Fibroblast of lung (primary cell): ENCODE results near the gene TMEM256. TPM values are rescaled to one million over a fixed set of nuclear protein-coding genes. Genes with fewer than 3 reads are reported as not detected.

Source experiments
- DNase-seq, 2 donors: peaks; one replicate each; pipeline versions ENCODE4 v3.0.0 to v3.0.0-alpha.2; 2010; ENCODE audit warnings: low read depth in 2 of 2
- H2AFZ ChIP-seq: 2 replicates; pipeline ENCODE4 v1.5.1; 2012; ENCODE audit warnings: low read length, control low read depth, inconsistent platforms
- H3K27ac ChIP-seq: 2 replicates; pipeline ENCODE4 v1.5.1; 2011; ENCODE audit warnings: low read length, control low read depth; ENCODE audit not compliant: insufficient read depth
- H3K27me3 ChIP-seq: 2 replicates; pipeline ENCODE4 v1.5.1; 2011; ENCODE audit warnings: mild to moderate bottlenecking, low read length; ENCODE audit not compliant: control insufficient read depth, insufficient read depth
- H3K36me3 ChIP-seq: 2 replicates; pipeline ENCODE4 v1.5.1; 2011; ENCODE audit warnings: low read length; ENCODE audit not compliant: control insufficient read depth, insufficient read depth
- H3K4me1 ChIP-seq: 2 replicates; pipeline ENCODE4 v1.5.1; 2011; ENCODE audit warnings: low read length; ENCODE audit not compliant: control insufficient read depth, insufficient read depth; ENCODE audit errors: extremely low read depth
- H3K4me2 ChIP-seq: 2 replicates; pipeline ENCODE4 v1.5.1; 2011; ENCODE audit warnings: low read length, control low read depth; ENCODE audit not compliant: insufficient read depth; ENCODE audit errors: extremely low read depth
- H3K4me3 ChIP-seq, 4 experiments: fragments of 200-600 bp in 1 of 4; sonication (generic) in 1 of 4; replicated peaks in 1 of 4; 2 replicates each; pipeline ENCODE4 v1.5.1; 2011 to 2016; ENCODE audit warnings: low read length in 4 of 4, low read depth in 3 of 4, mild to moderate bottlenecking in 3 of 4, control low read depth in 2 of 4, inconsistent platforms in 1 of 4, mixed read lengths in 1 of 4; ENCODE audit not compliant: insufficient read depth in 1 of 4; ENCODE audit errors: control extremely low read depth in 1 of 4
- H3K79me2 ChIP-seq: 2 replicates; pipeline ENCODE4 v1.5.1; 2012; ENCODE audit warnings: mild to moderate bottlenecking, low read length, inconsistent platforms; ENCODE audit not compliant: control insufficient read depth, insufficient read depth
- H3K9ac ChIP-seq: 2 replicates; pipeline ENCODE4 v1.5.1; 2011; ENCODE audit warnings: mild to moderate bottlenecking, low read length, control low read depth; ENCODE audit not compliant: insufficient read depth
- H3K9me3 ChIP-seq: 2 replicates; pipeline ENCODE4 v1.5.1; 2012; ENCODE audit warnings: low read depth, low read length; ENCODE audit not compliant: control insufficient read depth, insufficient read depth
- H4K20me1 ChIP-seq: 2 replicates; pipeline ENCODE4 v1.5.1; 2011; ENCODE audit warnings: low read length; ENCODE audit not compliant: control insufficient read depth, insufficient read depth; ENCODE audit errors: extremely low read depth
- CTCF ChIP-seq, 2 donors: IDR thresholded peaks in 1 of 2; conservative IDR thresholded peaks in 1 of 2; 1 replicate in 1 of 2; 2 replicates in 1 of 2; pipeline ENCODE4 v1.5.1; 2011 to 2012; ENCODE audit warnings: low read length in 2 of 2, control low read depth in 1 of 2, inconsistent platforms in 1 of 2, low read depth in 1 of 2, mild to moderate bottlenecking in 1 of 2
- EZH2 ChIP-seq: IDR thresholded peaks from 2 replicates; pipeline ENCODE4 v1.5.1; 2012; ENCODE audit warnings: low read length, control low read depth, mild to moderate bottlenecking; ENCODE audit errors: missing control alignments
- polyA plus RNA-seq, 2 donors: library from polyadenylated mRNA; depleted of rRNA in 1 of 2; stranded (reverse) in 1 of 2; unstranded in 1 of 2; fragments of >200 nt; gene quantifications; 2 replicates each; pipeline ENCODE4 v1.2.1, GENCODE V29; 2011 to 2012; ENCODE audit warnings: missing spikeins in 1 of 2
- total RNA-seq: library from RNA; depleted of rRNA; stranded (reverse); fragments of >200 nt; gene quantifications from 2 replicates; pipeline ENCODE4 v1.2.1, GENCODE V29; 2014

Gene TMEM256
- total and polyA plus RNA-seq, 2 donors (not counting 1 experiment from before 2014, with no cell fraction given), result 59.1 to 206 TPM

GRCh38 chr17:7439462-7440112, 35.7 kb upstream of the TMEM256 start, which contains the start of gene FGF11:
FGF11 (plus strand) TSS chr17:7439512; CDS start chr17:7439621, 109 bp downstream.
- peak within 1 kb of the TSS; percentile 92 for H3K4me2 ChIP-seq
- no peaks in the 10 kb centered on the region for H3K36me3 ChIP-seq
- peaks cover 17% of the 10 kb centered on the region for H3K4me1 ChIP-seq
- H4K20me1 ChIP-seq, result no peaks in the 10 kb centered on the region
- DNase-seq, result no peak
- H3K27me3 ChIP-seq, result peaks cover 25% of the 10 kb centered on the region
- H3K9ac ChIP-seq, result no peak within 1 kb of the TSS
- H3K79me2 ChIP-seq, result no peaks in the 10 kb centered on the region
- no peak within 1 kb of the TSS for H2AFZ ChIP-seq
- peak; percentile 65 for TF ChIP-seq EZH2
- no peak for TF ChIP-seq CTCF (conservative IDR thresholded peaks at IDR 0.05 in 1 of 2, IDR thresholded peaks at IDR 0.05 in 1 of 2; ENCODE audit: low read depth in 1 of 2, low read length in 2 of 2)
- H3K9me3 ChIP-seq, result no peaks in the 10 kb centered on the region
- no peak within 1 kb of the TSS for H3K27ac ChIP-seq
- peak within 1 kb of the TSS; percentile 21 to 52 (median 35) for H3K4me3 ChIP-seq

- peaks cover 13% of the 10 kb centered on the region for H3K4me1 ChIP-seq
- H3K36me3 ChIP-seq, result no peaks in the 10 kb centered on the region
- H4K20me1 ChIP-seq, result no peaks in the 10 kb centered on the region
- H3K4me2 ChIP-seq, result no peak overlapping the region
- H3K9me3 ChIP-seq, result no peaks in the 10 kb centered on the region
- H3K4me3 ChIP-seq, result peak overlapping the region in 1 of 4 experiments; percentile 42
- H3K9ac ChIP-seq, result no peak overlapping the region
- peaks cover 25% of the 10 kb centered on the region for H3K27me3 ChIP-seq
- no peaks in the 10 kb centered on the region for H3K79me2 ChIP-seq
- no peak overlapping the region for H2AFZ ChIP-seq
- TF ChIP-seq CTCF (conservative IDR thresholded peaks at IDR 0.05 in 1 of 2, IDR thresholded peaks at IDR 0.05 in 1 of 2; ENCODE audit: low read depth in 1 of 2, low read length in 2 of 2) (no peak), EZH2 (peak; percentile 91)
- DNase-seq, result no peak
- H3K27ac ChIP-seq, result no peak overlapping the region
Measured at GRCh38 chr17:7438656-7439460, 35.0 kb upstream of the TMEM256 start.

GRCh38 chr17:7437950-7438614, 34.2 kb upstream of the TMEM256 start:
- no peaks in the 10 kb centered on the region for H3K9me3 ChIP-seq
- DNase-seq, result no peak
- no peaks in the 10 kb centered on the region for H3K79me2 ChIP-seq
- H3K27ac ChIP-seq, result no peak overlapping the region
- H2AFZ ChIP-seq, result no peak overlapping the region
- H3K4me2 ChIP-seq, result peak overlapping the region; percentile 9
- peak overlapping the region in 1 of 4 experiments; percentile 42 for H3K4me3 ChIP-seq
- H3K9ac ChIP-seq, result no peak overlapping the region
- H4K20me1 ChIP-seq, result no peaks in the 10 kb centered on the region
- TF ChIP-seq EZH2 (peak; percentile 60), CTCF (conservative IDR thresholded peaks at IDR 0.05 in 1 of 2, IDR thresholded peaks at IDR 0.05 in 1 of 2; ENCODE audit: low read depth in 1 of 2, low read length in 2 of 2) (no peak)
- H3K4me1 ChIP-seq, result peaks cover 13% of the 10 kb centered on the region
- H3K27me3 ChIP-seq, result peaks cover 25% of the 10 kb centered on the region
- no peaks in the 10 kb centered on the region for H3K36me3 ChIP-seq
